ENCODE data around the gene INKA2. TPM values are rescaled to one million over a fixed set of nuclear protein-coding genes. Genes with fewer than 3 reads are reported as not detected.

Gene INKA2
- total and polyA plus RNA-seq, 2 of the 4 experiments (the other 2 are of a cell fraction): 2.2 to 2.6 TPM

GRCh38 chr1:111706921-111707320 lies 32.3 kb downstream of the INKA2 start:
- Histone ChIP-seq H2BK20ac (ENCODE audit: low read depth, low read length) (no peak overlapping the region), H3K18ac (ENCODE audit: low read depth, low read length) (no peak overlapping the region), H3K27me3 (ENCODE audit: control insufficient read depth, insufficient read depth, low read length) (no peaks in the 10 kb centered on the region), H3K9me3 (ENCODE audit: control insufficient read depth, insufficient read depth, low read length) (no peaks in the 10 kb centered on the region), H2AFZ (replicated peaks; ENCODE audit: low read length, poor library complexity) (no peak overlapping the region), H3K14ac (replicated peaks; ENCODE audit: low read depth, low read length) (no peak overlapping the region), H3K56ac (ENCODE audit: extremely low read depth, insufficient read depth, low read length) (no peak overlapping the region), H4K8ac (ENCODE audit: low read depth in 2 of 2, low read length in 2 of 2) (no peak overlapping the region; a peak in 1 of 4 replicates), H2BK120ac (ENCODE audit: low read depth, low read length) (no peak overlapping the region), H3K79me1 (ENCODE audit: low read depth in 1 of 2, low read length in 2 of 2) (peaks cover 0 to 31% of the 10 kb centered on the region in 2 experiments; a peak in 2 of 4 replicates), H3K27ac (ENCODE audit: insufficient read depth, low read length) (no peak overlapping the region; the same call in 1 of the 2 replicates), H3K4me2 (ENCODE audit: low read depth, low read length) (peak overlapping the region; percentile 76), H4K91ac (ENCODE audit: insufficient read depth, low read depth, low read length) (no peak overlapping the region), H2AK9ac (replicated peaks; ENCODE audit: low read depth, low read length, poor library complexity) (no peak overlapping the region), H4K5ac (ENCODE audit: low read depth, low read length) (no peak overlapping the region), H3K9ac (ENCODE audit: low read depth, low read length) (no peak overlapping the region), H3K4me3 (ENCODE audit: insufficient read depth, low read depth, low read length) (no peak overlapping the region), H2AK5ac (ENCODE audit: low read depth, low read length) (no peak overlapping the region), H3K4ac (ENCODE audit: low read depth, low read length) (no peak overlapping the region), H2BK15ac (ENCODE audit: low read depth, low read length) (no peak overlapping the region), H4K20me1 (ENCODE audit: insufficient read depth, low read length) (no peaks in the 10 kb centered on the region), H2BK5ac (ENCODE audit: low read depth, low read length, poor library complexity, severe bottlenecking) (peak overlapping the region; percentile 73), H3K36me3 (ENCODE audit: control insufficient read depth, insufficient read depth, low read length) (peaks cover 9% of the 10 kb centered on the region), H3K9me1 (ENCODE audit: insufficient read depth, low read length) (peaks cover 7% of the 10 kb centered on the region; the same call in 1 of the 2 replicates), H3K23ac (ENCODE audit: low read depth, low read length) (no peak overlapping the region), H3K4me1 (ENCODE audit: control insufficient read depth, insufficient read depth, low read length) (peaks cover 10% of the 10 kb centered on the region)
- intact Hi-C loops (cut with micrococcal nuclease) (loop anchor here (1.0 kb wide), 1 partner anchor 199 kb away; no protein-coding TSS in a partner anchor), in situ Hi-C loops (cut with MboI; ENCODE audit: low sequenced_read_pairs) (no loop called here), dilution Hi-C loops (cut with HindIII; ENCODE audit: low sequenced_read_pairs, unreplicated experiment) (no loop called here)
- ChIA-PET CTCF (interaction anchor here (1.2 to 1.6 kb wide), 2 partner anchors 48 to 199 kb away, joined by 3 to 9 read pairs; no protein-coding TSS in a partner anchor), POLR2A (ENCODE audit: unreplicated experiment) (interaction anchor here (0.7 kb wide), 1 partner anchor 225 kb away, joined by 3 read pairs; no protein-coding TSS in a partner anchor)
- no peak for TF ChIP-seq MXI1 (IDR thresholded peaks at IDR 0.05; ENCODE audit: borderline replicate concordance, low read depth, low read length)
- peak; percentile 37; the same call in 1 of the 2 replicates for TF ChIP-seq FOS (IDR thresholded peaks at IDR 0.05; ENCODE audit: low read depth, low read length)
- peak; percentile 50 for DNase-seq
- WGBS, 2 experiments (ENCODE audit: extremely low coverage in 2 of 2, insufficient read length in 1 of 2): no CpG with 5 or more reads among the region's 2 CpGs
- ATAC-seq (ENCODE audit: low read depth): 0 out of 2 replicates have a peak, but pooled peaks have one; percentile 9
- BruUV-seq (replicated peaks): no TSS peak
